T-helper 1 cell treated with Interleukin-12 subunit alpha and Interleukin-12 subunit beta and Interleukin-4 antibody, amounts not matched to agents 30 μg/mL and 1 μg/mL, for 36 hours (primary cell): ENCODE results near the gene ARHGDIB.

Experiments
- H3K27ac Mint-ChIP-seq: one replicate; pipeline ENCODE4 v1.8.0; 2021; ENCODE audit warnings: mild to moderate bottlenecking, mixed read lengths
- H3K27me3 Mint-ChIP-seq: one replicate; pipeline ENCODE4 v1.8.0; 2021; ENCODE audit warnings: low read depth, mixed read lengths
- H3K36me3 Mint-ChIP-seq: one replicate; pipeline ENCODE4 v1.8.0; 2021; ENCODE audit warnings: low read depth, mixed read lengths
- H3K4me1 Mint-ChIP-seq: one replicate; pipeline ENCODE4 v1.8.0; 2021; ENCODE audit warnings: low read depth, mixed read lengths
- H3K4me3 Mint-ChIP-seq: one replicate; pipeline ENCODE4 v1.8.0; 2021; ENCODE audit warnings: mild to moderate bottlenecking, moderate library complexity, mixed read lengths
- H3K9me3 Mint-ChIP-seq: one replicate; pipeline ENCODE4 v1.8.0; 2021; ENCODE audit warnings: mixed read lengths

Gene ARHGDIB

GRCh38 chr12:14956024-14956891 is 5.1 kb downstream of the ARHGDIB start:
- Mint-ChIP-seq H3K4me1 (peaks cover 63% of the 10 kb centered on the region), H3K27me3 (no peaks in the 10 kb centered on the region), H3K36me3 (peaks cover 64% of the 10 kb centered on the region), H3K27ac (peak overlapping the region; percentile 100), H3K9me3 (no peaks in the 10 kb centered on the region), H3K4me3 (peak overlapping the region; percentile 99)

GRCh38 chr12:14954269-14954668 is 7.1 kb downstream of the ARHGDIB start:
- Mint-ChIP-seq H3K9me3 (no peaks in the 10 kb centered on the region), H3K4me3 (peak overlapping the region; percentile 83), H3K36me3 (peaks cover 65% of the 10 kb centered on the region)

GRCh38 chr12:14953752-14954151 is 7.6 kb downstream of the ARHGDIB start:
- Mint-ChIP-seq H3K27me3 (no peaks in the 10 kb centered on the region), H3K4me1 (peaks cover 80% of the 10 kb centered on the region), H3K4me3 (peak overlapping the region; percentile 83), H3K27ac (peak overlapping the region; percentile 94), H3K36me3 (peaks cover 65% of the 10 kb centered on the region), H3K9me3 (no peaks in the 10 kb centered on the region)

More at GRCh38 chr12:14954269-14954668, 7.1 kb downstream of the ARHGDIB start:
- Mint-ChIP-seq H3K27me3 (no peaks in the 10 kb centered on the region), H3K27ac (peak overlapping the region; percentile 94), H3K4me1 (peaks cover 77% of the 10 kb centered on the region)

GRCh38 chr12:14952299-14952921 is 9.0 kb downstream of the ARHGDIB start:
- Mint-ChIP-seq H3K36me3 (peaks cover 64% of the 10 kb centered on the region), H3K27ac (peak overlapping the region; percentile 100), H3K4me1 (peaks cover 80% of the 10 kb centered on the region), H3K9me3 (no peaks in the 10 kb centered on the region), H3K4me3 (peak overlapping the region; percentile 93), H3K27me3 (no peaks in the 10 kb centered on the region)

GRCh38 chr12:14951851-14952250 is 9.6 kb downstream of the ARHGDIB start:
- H3K27ac Mint-ChIP-seq, result peak overlapping the region; percentile 100
- H3K36me3 Mint-ChIP-seq, result peaks cover 67% of the 10 kb centered on the region
- H3K4me3 Mint-ChIP-seq, result peak overlapping the region; percentile 93
- H3K27me3 Mint-ChIP-seq, result no peaks in the 10 kb centered on the region
- H3K9me3 Mint-ChIP-seq, result no peaks in the 10 kb centered on the region
- peaks cover 80% of the 10 kb centered on the region for H3K4me1 Mint-ChIP-seq

GRCh38 chr12:14950982-14951746 is 10.2 kb downstream of the ARHGDIB start:
- Mint-ChIP-seq H3K4me3 (peak overlapping the region; percentile 93), H3K36me3 (peaks cover 72% of the 10 kb centered on the region), H3K27me3 (no peaks in the 10 kb centered on the region), H3K27ac (peak overlapping the region; percentile 100), H3K4me1 (peaks cover 81% of the 10 kb centered on the region), H3K9me3 (no peaks in the 10 kb centered on the region)

GRCh38 chr12:14950421-14950820 is 11.0 kb downstream of the ARHGDIB start:
- Mint-ChIP-seq H3K36me3 (peaks cover 77% of the 10 kb centered on the region), H3K4me1 (peaks cover 79% of the 10 kb centered on the region), H3K27me3 (no peaks in the 10 kb centered on the region), H3K27ac (peak overlapping the region; percentile 100), H3K9me3 (no peaks in the 10 kb centered on the region), H3K4me3 (peak overlapping the region; percentile 77)

- Mint-ChIP-seq H3K9me3 (no peaks in the 10 kb centered on the region), H3K4me1 (peaks cover 82% of the 10 kb centered on the region), H3K27me3 (no peaks in the 10 kb centered on the region), H3K36me3 (peaks cover 84% of the 10 kb centered on the region), H3K4me3 (peak overlapping the region; percentile 77), H3K27ac (peak overlapping the region; percentile 100)
These were observed 11.8 kb downstream of the ARHGDIB start for GRCh38 chr12:14949631-14950030.

- Mint-ChIP-seq H3K9me3 (no peaks in the 10 kb centered on the region), H3K27me3 (no peaks in the 10 kb centered on the region), H3K36me3 (peaks cover 77% of the 10 kb centered on the region), H3K4me1 (peaks cover 73% of the 10 kb centered on the region), H3K4me3 (peak overlapping the region; percentile 77), H3K27ac (peak overlapping the region; percentile 100)
These were observed 12.7 kb downstream of the ARHGDIB start for GRCh38 chr12:14948672-14949071.

GRCh38 chr12:14946861-14947260 is 14.5 kb downstream of the ARHGDIB start:
- H3K27ac Mint-ChIP-seq, result peak overlapping the region; percentile 71
- H3K36me3 Mint-ChIP-seq, result peaks cover 81% of the 10 kb centered on the region
- H3K4me1 Mint-ChIP-seq, result peaks cover 62% of the 10 kb centered on the region
- no peaks in the 10 kb centered on the region for H3K27me3 Mint-ChIP-seq
- H3K9me3 Mint-ChIP-seq, result no peaks in the 10 kb centered on the region
- no peak overlapping the region for H3K4me3 Mint-ChIP-seq

- Mint-ChIP-seq H3K4me1 (peaks cover 56% of the 10 kb centered on the region), H3K27me3 (no peaks in the 10 kb centered on the region), H3K4me3 (no peak overlapping the region), H3K9me3 (no peaks in the 10 kb centered on the region), H3K36me3 (peaks cover 80% of the 10 kb centered on the region), H3K27ac (peak overlapping the region; percentile 71)
These were observed 15.2 kb downstream of the ARHGDIB start for GRCh38 chr12:14946162-14946561.

- peaks cover 31% of the 10 kb centered on the region for H3K4me1 Mint-ChIP-seq
- no peaks in the 10 kb centered on the region for H3K9me3 Mint-ChIP-seq
- no peak overlapping the region for H3K4me3 Mint-ChIP-seq
- peak overlapping the region; percentile 18 for H3K27ac Mint-ChIP-seq
- H3K27me3 Mint-ChIP-seq, result no peaks in the 10 kb centered on the region
- H3K36me3 Mint-ChIP-seq, result peaks cover 70% of the 10 kb centered on the region
These were observed 19.0 kb downstream of the ARHGDIB start for GRCh38 chr12:14942196-14942931.

- Mint-ChIP-seq H3K4me3 (no peak overlapping the region), H3K4me1 (peaks cover 28% of the 10 kb centered on the region), H3K36me3 (peaks cover 69% of the 10 kb centered on the region), H3K27me3 (no peaks in the 10 kb centered on the region), H3K27ac (no peak overlapping the region), H3K9me3 (no peaks in the 10 kb centered on the region)
These were observed 20.0 kb downstream of the ARHGDIB start for GRCh38 chr12:14941369-14941768.

GRCh38 chr12:14938301-14938700 is 23.1 kb downstream of the ARHGDIB start, which contains the start of gene ERP27:
ERP27 (minus strand) TSS chr12:14938537; CDS start chr12:14938508, 29 bp downstream.
- Mint-ChIP-seq H3K27me3 (no peaks in the 10 kb centered on the region), H3K36me3 (peaks cover 62% of the 10 kb centered on the region), H3K4me1 (peaks cover 19% of the 10 kb centered on the region), H3K27ac (peak within 1 kb of the TSS; percentile 47), H3K9me3 (no peaks in the 10 kb centered on the region), H3K4me3 (no peak within 1 kb of the TSS)
